K562 (cell line): ENCODE data around the gene CUL2. TPM values are rescaled to one million over a fixed set of nuclear protein-coding genes. Genes with fewer than 3 reads are reported as not detected.

ENCODE experiments used
- DEAF1 ChIP-seq: fragments of 450-650 bp; formaldehyde crosslinking; IDR thresholded peaks from 2 replicates; pipeline ENCODE4 v1.4.0; 2020; ENCODE audit warnings: mild to moderate bottlenecking, moderate library complexity
- IRF1 ChIP-seq: sonication (generic); formaldehyde crosslinking; IDR thresholded peaks from 2 replicates; pipeline ENCODE4 v1.8.0; 2022; ENCODE audit warnings: missing genetic modification reagents, mild to moderate bottlenecking, borderline replicate concordance
- KAT7 ChIP-seq: sonication (generic); formaldehyde crosslinking; IDR thresholded peaks from 2 replicates; pipeline ENCODE4 v1.8.0; 2022; ENCODE audit warnings: missing genetic modification reagents, mild to moderate bottlenecking, borderline replicate concordance
- PTTG1 ChIP-seq: fragments of 450-650 bp; IDR thresholded peaks from 2 replicates; pipeline ENCODE4 v1.6.1; 2016; ENCODE audit warnings: low read depth, mild to moderate bottlenecking, missing genetic modification characterization, missing compliant biosample characterization
- TRIM28 ChIP-seq: fragments of 450-650 bp; IDR thresholded peaks from 2 replicates; pipeline ENCODE4 v1.6.1; 2017
- ZBTB26 ChIP-seq: fragments of 450-650 bp; formaldehyde crosslinking; IDR thresholded peaks from 2 replicates; pipeline ENCODE4 v1.4.0; 2022; ENCODE audit warnings: missing genetic modification characterization
- ZNF274 ChIP-seq: IDR thresholded peaks from 2 replicates; pipeline ENCODE4 v1.6.1; 2011; ENCODE audit warnings: low read depth, mild to moderate bottlenecking, low read length, moderate library complexity, borderline replicate concordance
- ZNF395 ChIP-seq: fragments of 200-800 bp; sonication (Bioruptor generic); IDR thresholded peaks from 2 replicates; pipeline ENCODE4 v1.6.1; 2017; ENCODE audit warnings: missing genetic modification characterization, missing compliant biosample characterization
- ZNF707 ChIP-seq: fragments of 250-450 bp; sonication (Bioruptor Pico); conservative IDR thresholded peaks from 2 replicates; pipeline ENCODE4 v1.8.0; 2022; ENCODE audit warnings: inconsistent platforms, mild to moderate bottlenecking, moderate library complexity
- polyA plus RNA-seq, 8 experiments: library from polyadenylated mRNA; depleted of rRNA in 4 of 8; stranded (reverse) in 5 of 8; unstranded in 3 of 8; fragments of >200 nt; fragmentation: Nextera tagmentation in 2 of 8; fragmentation: Illumina TruSeq in 1 of 8; extraction: Ambion mirVana in 2 of 8; extraction: Trizol in 1 of 8; gene quantifications; 2 replicates each; pipeline versions ENCODE4 v1.2.1 to v1.2.3, GENCODE V29; 2011 to 2014; ENCODE audit warnings: inconsistent platforms in 1 of 8, missing spikeins in 1 of 8
- total RNA-seq, 7 experiments: library from RNA; depleted of rRNA in 6 of 7; stranded (reverse); fragments of >200 nt in 6 of 7; fragmentation: Illumina TruSeq in 2 of 7; extraction: Trizol in 2 of 7; gene quantifications; 2 replicates each; pipeline versions ENCODE4 v1.2.1 to v1.2.3, GENCODE V29; 2011 to 2021; ENCODE audit warnings: low replicate concordance in 1 of 7
- TF ChIP-seq, protein P1 (sequence below): IDR thresholded peaks from 2 replicates; pipeline ENCODE4 v1.6.1; 2014; ENCODE audit warnings: antibody characterized with exemption
- TF ChIP-seq, protein P2 (sequence below): fragments of 450-650 bp; IDR thresholded peaks from 2 replicates; pipeline ENCODE4 v1.6.1; 2017; ENCODE audit warnings: mild to moderate bottlenecking, moderate library complexity
- TF ChIP-seq, protein P3 (sequence below): sonication (generic); formaldehyde crosslinking; IDR thresholded peaks from 2 replicates; pipeline ENCODE4 v1.8.0; 2022; ENCODE audit warnings: mild to moderate bottlenecking, missing genetic modification reagents
- TF ChIP-seq, protein P4 (sequence below), 2 experiments: IDR thresholded peaks; 2 replicates each; pipeline ENCODE4 v1.6.1; 2012; ENCODE audit warnings: improper control_type of control experiment in 2 of 2, low read depth in 2 of 2, low read length in 2 of 2, borderline replicate concordance in 1 of 2

CUL2 gene
- total and polyA plus RNA-seq, 9 of the 15 experiments (the other 6 are each of a cell fraction or from before 2014, with no cell fraction given): 17.3 to 46.3 (median 41.2) TPM

GRCh38 chr10:35126530-35127288 lies 36.6 kb upstream of the CUL2 start, which contains the start of gene CREM (continued):
- peak; percentile 47 for TF ChIP-seq DEAF1
- TF ChIP-seq, protein P1, sequence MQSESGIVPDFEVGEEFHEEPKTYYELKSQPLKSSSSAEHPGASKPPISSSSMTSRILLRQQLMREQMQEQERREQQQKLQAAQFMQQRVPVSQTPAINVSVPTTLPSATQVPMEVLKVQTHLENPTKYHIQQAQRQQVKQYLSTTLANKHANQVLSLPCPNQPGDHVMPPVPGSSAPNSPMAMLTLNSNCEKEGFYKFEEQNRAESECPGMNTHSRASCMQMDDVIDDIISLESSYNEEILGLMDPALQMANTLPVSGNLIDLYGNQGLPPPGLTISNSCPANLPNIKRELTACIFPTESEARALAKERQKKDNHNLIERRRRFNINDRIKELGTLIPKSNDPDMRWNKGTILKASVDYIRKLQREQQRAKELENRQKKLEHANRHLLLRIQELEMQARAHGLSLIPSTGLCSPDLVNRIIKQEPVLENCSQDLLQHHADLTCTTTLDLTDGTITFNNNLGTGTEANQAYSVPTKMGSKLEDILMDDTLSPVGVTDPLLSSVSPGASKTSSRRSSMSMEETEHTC: no peak
- TF ChIP-seq PTTG1 (tag): no peak
- TF ChIP-seq, protein P2, sequence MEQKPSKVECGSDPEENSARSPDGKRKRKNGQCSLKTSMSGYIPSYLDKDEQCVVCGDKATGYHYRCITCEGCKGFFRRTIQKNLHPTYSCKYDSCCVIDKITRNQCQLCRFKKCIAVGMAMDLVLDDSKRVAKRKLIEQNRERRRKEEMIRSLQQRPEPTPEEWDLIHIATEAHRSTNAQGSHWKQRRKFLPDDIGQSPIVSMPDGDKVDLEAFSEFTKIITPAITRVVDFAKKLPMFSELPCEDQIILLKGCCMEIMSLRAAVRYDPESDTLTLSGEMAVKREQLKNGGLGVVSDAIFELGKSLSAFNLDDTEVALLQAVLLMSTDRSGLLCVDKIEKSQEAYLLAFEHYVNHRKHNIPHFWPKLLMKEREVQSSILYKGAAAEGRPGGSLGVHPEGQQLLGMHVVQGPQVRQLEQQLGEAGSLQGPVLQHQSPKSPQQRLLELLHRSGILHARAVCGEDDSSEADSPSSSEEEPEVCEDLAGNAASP: no peak
- TF ChIP-seq KAT7: 0 out of 2 replicates have a peak, but pooled peaks have one; percentile 13
- no peak for TF ChIP-seq TRIM28
- TF ChIP-seq, protein P3, sequence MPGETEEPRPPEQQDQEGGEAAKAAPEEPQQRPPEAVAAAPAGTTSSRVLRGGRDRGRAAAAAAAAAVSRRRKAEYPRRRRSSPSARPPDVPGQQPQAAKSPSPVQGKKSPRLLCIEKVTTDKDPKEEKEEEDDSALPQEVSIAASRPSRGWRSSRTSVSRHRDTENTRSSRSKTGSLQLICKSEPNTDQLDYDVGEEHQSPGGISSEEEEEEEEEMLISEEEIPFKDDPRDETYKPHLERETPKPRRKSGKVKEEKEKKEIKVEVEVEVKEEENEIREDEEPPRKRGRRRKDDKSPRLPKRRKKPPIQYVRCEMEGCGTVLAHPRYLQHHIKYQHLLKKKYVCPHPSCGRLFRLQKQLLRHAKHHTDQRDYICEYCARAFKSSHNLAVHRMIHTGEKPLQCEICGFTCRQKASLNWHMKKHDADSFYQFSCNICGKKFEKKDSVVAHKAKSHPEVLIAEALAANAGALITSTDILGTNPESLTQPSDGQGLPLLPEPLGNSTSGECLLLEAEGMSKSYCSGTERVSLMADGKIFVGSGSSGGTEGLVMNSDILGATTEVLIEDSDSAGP (CRISPR knock-in tag): no peak
- no peak for TF ChIP-seq ZBTB26
- no peak for TF ChIP-seq ZNF274
- 0 out of 2 replicates have a peak, but pooled peaks have one; percentile 82 for TF ChIP-seq ZNF395 (CRISPR knock-in tag)
- TF ChIP-seq, protein P4, sequence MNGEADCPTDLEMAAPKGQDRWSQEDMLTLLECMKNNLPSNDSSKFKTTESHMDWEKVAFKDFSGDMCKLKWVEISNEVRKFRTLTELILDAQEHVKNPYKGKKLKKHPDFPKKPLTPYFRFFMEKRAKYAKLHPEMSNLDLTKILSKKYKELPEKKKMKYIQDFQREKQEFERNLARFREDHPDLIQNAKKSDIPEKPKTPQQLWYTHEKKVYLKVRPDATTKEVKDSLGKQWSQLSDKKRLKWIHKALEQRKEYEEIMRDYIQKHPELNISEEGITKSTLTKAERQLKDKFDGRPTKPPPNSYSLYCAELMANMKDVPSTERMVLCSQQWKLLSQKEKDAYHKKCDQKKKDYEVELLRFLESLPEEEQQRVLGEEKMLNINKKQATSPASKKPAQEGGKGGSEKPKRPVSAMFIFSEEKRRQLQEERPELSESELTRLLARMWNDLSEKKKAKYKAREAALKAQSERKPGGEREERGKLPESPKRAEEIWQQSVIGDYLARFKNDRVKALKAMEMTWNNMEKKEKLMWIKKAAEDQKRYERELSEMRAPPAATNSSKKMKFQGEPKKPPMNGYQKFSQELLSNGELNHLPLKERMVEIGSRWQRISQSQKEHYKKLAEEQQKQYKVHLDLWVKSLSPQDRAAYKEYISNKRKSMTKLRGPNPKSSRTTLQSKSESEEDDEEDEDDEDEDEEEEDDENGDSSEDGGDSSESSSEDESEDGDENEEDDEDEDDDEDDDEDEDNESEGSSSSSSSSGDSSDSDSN (IDR thresholded peaks at IDR 0.05; ENCODE audit: borderline replicate concordance in 1 of 2, low read depth in 2 of 2, low read length in 2 of 2): peak in 1 of 2 experiments; percentile 80; a peak in 3 of 4 replicates
- TF ChIP-seq ZNF707 (CRISPR knock-in tag): no peak
- TF ChIP-seq IRF1 (CRISPR knock-in tag): no peak
